SK-N-SH treated with all-trans-retinoic acid at 6 μM for 48 hours (cell line): ENCODE measurements around the gene VHLL.

ENCODE experiments used
- ATAC-seq: fragments of 200-7000 bp; cut with Tn5 transposase; 3 replicates; pipeline ENCODE4 v1.9.1; 2020; ENCODE audit warnings: mild to moderate bottlenecking, moderate library complexity
- BACH2 ChIP-seq: fragments of 250-450 bp; sonication (Bioruptor Pico); IDR thresholded peaks from 2 replicates; pipeline ENCODE4 v1.9.0; 2021; ENCODE audit warnings: mild to moderate bottlenecking, borderline replicate concordance
- CSDC2 ChIP-seq: fragments of 250-450 bp; sonication (Bioruptor Pico); IDR thresholded peaks from 2 replicates; pipeline ENCODE4 v1.5.0; 2020; ENCODE audit warnings: mild to moderate bottlenecking, moderate library complexity
- ESRRG ChIP-seq: fragments of 250-450 bp; sonication (Bioruptor Pico); IDR thresholded peaks from 2 replicates; pipeline ENCODE4 v1.6.1; 2021; ENCODE audit warnings: mild to moderate bottlenecking
- GLIS3 ChIP-seq: fragments of 250-450 bp; sonication (Bioruptor Pico); IDR thresholded peaks from 2 replicates; pipeline ENCODE4 v1.5.0; 2020; ENCODE audit warnings: mild to moderate bottlenecking, moderate library complexity
- OSR1 ChIP-seq: fragments of 250-450 bp; sonication (Bioruptor Pico); IDR thresholded peaks from 2 replicates; pipeline ENCODE4 v1.8.0; 2022; ENCODE audit warnings: moderate library complexity, mild to moderate bottlenecking, inconsistent platforms
- PPARA ChIP-seq: fragments of 250-450 bp; sonication (Bioruptor Pico); IDR thresholded peaks from 2 replicates; pipeline ENCODE4 v1.5.0; 2020; ENCODE audit warnings: mild to moderate bottlenecking, borderline replicate concordance
- RARB ChIP-seq: fragments of 250-450 bp; sonication (Bioruptor Pico); IDR thresholded peaks from 2 replicates; pipeline ENCODE4 v1.8.0; 2021; ENCODE audit warnings: mild to moderate bottlenecking, moderate library complexity
- SNAI2 ChIP-seq: fragments of 250-450 bp; sonication (Bioruptor Pico); IDR thresholded peaks from 2 replicates; pipeline ENCODE4 v1.5.0; 2020; ENCODE audit warnings: mild to moderate bottlenecking, moderate library complexity
- TCF4 ChIP-seq: fragments of 250-450 bp; sonication (Bioruptor Pico); IDR thresholded peaks from 2 replicates; pipeline ENCODE4 v1.8.0; 2021; ENCODE audit warnings: mild to moderate bottlenecking, moderate library complexity, borderline replicate concordance
- ZC3H10 ChIP-seq: fragments of 250-450 bp; sonication (Bioruptor Pico); IDR thresholded peaks from 2 replicates; pipeline ENCODE4 v1.5.1; 2021; ENCODE audit warnings: mild to moderate bottlenecking, moderate library complexity
- ZFP30 ChIP-seq: fragments of 450-650 bp; formaldehyde crosslinking; IDR thresholded peaks from 2 replicates; pipeline ENCODE4 v1.5.0; 2022; ENCODE audit warnings: mild to moderate bottlenecking, moderate library complexity
- ZNF70 ChIP-seq: fragments of 450-650 bp; formaldehyde crosslinking; IDR thresholded peaks from 2 replicates; pipeline ENCODE4 v1.5.0; 2020; ENCODE audit warnings: mild to moderate bottlenecking, moderate library complexity
- TF ChIP-seq, protein P1 (sequence below): fragments of 250-450 bp; sonication (Bioruptor Pico); IDR thresholded peaks from 2 replicates; pipeline ENCODE4 v1.8.0; 2021; ENCODE audit warnings: low read depth, mild to moderate bottlenecking, moderate library complexity, borderline replicate concordance
- TF ChIP-seq, protein P2 (sequence below): fragments of 250-450 bp; sonication (Bioruptor Pico); IDR thresholded peaks from 2 replicates; pipeline ENCODE4 v1.8.0; 2020; ENCODE audit warnings: mild to moderate bottlenecking, moderate library complexity, borderline replicate concordance
- TF ChIP-seq, protein P3 (sequence below): fragments of 250-450 bp; sonication (Bioruptor Pico); IDR thresholded peaks from 2 replicates; pipeline ENCODE4 v1.5.1; 2021; ENCODE audit warnings: mild to moderate bottlenecking, moderate library complexity
- TF ChIP-seq, protein P4 (sequence below): fragments of 250-450 bp; sonication (Bioruptor Pico); IDR thresholded peaks from 2 replicates; pipeline ENCODE4 v1.5.0; 2020; ENCODE audit warnings: mild to moderate bottlenecking, moderate library complexity
- TF ChIP-seq, protein P5 (sequence below): fragments of 250-450 bp; sonication (Bioruptor Pico); IDR thresholded peaks from 2 replicates; pipeline ENCODE4 v1.5.1; 2020; ENCODE audit warnings: low read depth, mild to moderate bottlenecking, moderate library complexity

VHLL gene

DNA sequence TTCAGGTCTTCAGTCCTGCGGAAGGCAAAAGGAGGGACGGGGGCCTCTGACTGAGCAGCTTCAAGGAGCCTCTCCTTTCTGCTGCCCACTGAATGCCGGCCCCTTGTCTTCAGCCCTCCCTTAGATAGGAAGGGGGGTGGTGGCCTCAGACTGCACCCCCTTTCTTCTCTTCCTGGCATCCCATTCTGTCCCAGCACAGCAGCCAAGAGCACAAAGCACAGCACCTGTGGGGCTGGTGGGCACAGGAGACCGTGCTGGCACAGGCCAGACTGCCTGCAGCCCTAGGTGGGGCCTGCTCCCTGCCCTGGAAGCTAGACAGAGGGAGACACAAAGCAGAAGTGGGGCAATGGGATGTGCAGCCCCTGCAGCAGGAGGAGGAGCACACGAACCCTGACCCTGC lies 49.5 kb downstream of the VHLL start:
- TF ChIP-seq, protein P1, sequence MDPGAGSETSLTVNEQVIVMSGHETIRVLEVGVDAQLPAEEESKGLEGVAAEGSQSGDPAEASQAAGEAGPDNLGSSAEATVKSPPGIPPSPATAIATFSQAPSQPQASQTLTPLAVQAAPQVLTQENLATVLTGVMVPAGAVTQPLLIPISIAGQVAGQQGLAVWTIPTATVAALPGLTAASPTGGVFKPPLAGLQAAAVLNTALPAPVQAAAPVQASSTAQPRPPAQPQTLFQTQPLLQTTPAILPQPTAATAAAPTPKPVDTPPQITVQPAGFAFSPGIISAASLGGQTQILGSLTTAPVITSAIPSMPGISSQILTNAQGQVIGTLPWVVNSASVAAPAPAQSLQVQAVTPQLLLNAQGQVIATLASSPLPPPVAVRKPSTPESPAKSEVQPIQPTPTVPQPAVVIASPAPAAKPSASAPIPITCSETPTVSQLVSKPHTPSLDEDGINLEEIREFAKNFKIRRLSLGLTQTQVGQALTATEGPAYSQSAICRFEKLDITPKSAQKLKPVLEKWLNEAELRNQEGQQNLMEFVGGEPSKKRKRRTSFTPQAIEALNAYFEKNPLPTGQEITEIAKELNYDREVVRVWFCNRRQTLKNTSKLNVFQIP (CRISPR knock-in tag), result no peak
- no peak for TF ChIP-seq OSR1
- no peak for TF ChIP-seq PPARA
- no peak for TF ChIP-seq ESRRG (CRISPR knock-in tag)
- no peak for TF ChIP-seq GLIS3 (CRISPR knock-in tag)
- no peak for TF ChIP-seq ZFP30 (CRISPR knock-in tag)
- TF ChIP-seq BACH2 (CRISPR knock-in tag), result no peak
- TF ChIP-seq SNAI2 (CRISPR knock-in tag), result no peak
- TF ChIP-seq ZNF70, result no peak
- no peak for TF ChIP-seq TCF4
- TF ChIP-seq CSDC2 (CRISPR knock-in tag), result no peak
- TF ChIP-seq, protein P2, sequence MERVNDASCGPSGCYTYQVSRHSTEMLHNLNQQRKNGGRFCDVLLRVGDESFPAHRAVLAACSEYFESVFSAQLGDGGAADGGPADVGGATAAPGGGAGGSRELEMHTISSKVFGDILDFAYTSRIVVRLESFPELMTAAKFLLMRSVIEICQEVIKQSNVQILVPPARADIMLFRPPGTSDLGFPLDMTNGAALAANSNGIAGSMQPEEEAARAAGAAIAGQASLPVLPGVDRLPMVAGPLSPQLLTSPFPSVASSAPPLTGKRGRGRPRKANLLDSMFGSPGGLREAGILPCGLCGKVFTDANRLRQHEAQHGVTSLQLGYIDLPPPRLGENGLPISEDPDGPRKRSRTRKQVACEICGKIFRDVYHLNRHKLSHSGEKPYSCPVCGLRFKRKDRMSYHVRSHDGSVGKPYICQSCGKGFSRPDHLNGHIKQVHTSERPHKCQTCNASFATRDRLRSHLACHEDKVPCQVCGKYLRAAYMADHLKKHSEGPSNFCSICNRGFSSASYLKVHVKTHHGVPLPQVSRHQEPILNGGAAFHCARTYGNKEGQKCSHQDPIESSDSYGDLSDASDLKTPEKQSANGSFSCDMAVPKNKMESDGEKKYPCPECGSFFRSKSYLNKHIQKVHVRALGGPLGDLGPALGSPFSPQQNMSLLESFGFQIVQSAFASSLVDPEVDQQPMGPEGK (CRISPR knock-in tag), result no peak
- TF ChIP-seq, protein P3, sequence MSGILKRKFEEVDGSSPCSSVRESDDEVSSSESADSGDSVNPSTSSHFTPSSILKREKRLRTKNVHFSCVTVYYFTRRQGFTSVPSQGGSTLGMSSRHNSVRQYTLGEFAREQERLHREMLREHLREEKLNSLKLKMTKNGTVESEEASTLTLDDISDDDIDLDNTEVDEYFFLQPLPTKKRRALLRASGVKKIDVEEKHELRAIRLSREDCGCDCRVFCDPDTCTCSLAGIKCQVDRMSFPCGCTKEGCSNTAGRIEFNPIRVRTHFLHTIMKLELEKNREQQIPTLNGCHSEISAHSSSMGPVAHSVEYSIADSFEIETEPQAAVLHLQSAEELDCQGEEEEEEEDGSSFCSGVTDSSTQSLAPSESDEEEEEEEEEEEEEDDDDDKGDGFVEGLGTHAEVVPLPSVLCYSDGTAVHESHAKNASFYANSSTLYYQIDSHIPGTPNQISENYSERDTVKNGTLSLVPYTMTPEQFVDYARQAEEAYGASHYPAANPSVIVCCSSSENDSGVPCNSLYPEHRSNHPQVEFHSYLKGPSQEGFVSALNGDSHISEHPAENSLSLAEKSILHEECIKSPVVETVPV (CRISPR knock-in tag), result no peak
- TF ChIP-seq, protein P4, sequence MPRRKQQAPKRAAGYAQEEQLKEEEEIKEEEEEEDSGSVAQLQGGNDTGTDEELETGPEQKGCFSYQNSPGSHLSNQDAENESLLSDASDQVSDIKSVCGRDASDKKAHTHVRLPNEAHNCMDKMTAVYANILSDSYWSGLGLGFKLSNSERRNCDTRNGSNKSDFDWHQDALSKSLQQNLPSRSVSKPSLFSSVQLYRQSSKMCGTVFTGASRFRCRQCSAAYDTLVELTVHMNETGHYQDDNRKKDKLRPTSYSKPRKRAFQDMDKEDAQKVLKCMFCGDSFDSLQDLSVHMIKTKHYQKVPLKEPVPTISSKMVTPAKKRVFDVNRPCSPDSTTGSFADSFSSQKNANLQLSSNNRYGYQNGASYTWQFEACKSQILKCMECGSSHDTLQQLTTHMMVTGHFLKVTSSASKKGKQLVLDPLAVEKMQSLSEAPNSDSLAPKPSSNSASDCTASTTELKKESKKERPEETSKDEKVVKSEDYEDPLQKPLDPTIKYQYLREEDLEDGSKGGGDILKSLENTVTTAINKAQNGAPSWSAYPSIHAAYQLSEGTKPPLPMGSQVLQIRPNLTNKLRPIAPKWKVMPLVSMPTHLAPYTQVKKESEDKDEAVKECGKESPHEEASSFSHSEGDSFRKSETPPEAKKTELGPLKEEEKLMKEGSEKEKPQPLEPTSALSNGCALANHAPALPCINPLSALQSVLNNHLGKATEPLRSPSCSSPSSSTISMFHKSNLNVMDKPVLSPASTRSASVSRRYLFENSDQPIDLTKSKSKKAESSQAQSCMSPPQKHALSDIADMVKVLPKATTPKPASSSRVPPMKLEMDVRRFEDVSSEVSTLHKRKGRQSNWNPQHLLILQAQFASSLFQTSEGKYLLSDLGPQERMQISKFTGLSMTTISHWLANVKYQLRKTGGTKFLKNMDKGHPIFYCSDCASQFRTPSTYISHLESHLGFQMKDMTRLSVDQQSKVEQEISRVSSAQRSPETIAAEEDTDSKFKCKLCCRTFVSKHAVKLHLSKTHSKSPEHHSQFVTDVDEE (CRISPR knock-in tag), result no peak
- TF ChIP-seq RARB, result no peak
- no peak for TF ChIP-seq ZC3H10 (CRISPR knock-in tag)
- TF ChIP-seq, protein P5, sequence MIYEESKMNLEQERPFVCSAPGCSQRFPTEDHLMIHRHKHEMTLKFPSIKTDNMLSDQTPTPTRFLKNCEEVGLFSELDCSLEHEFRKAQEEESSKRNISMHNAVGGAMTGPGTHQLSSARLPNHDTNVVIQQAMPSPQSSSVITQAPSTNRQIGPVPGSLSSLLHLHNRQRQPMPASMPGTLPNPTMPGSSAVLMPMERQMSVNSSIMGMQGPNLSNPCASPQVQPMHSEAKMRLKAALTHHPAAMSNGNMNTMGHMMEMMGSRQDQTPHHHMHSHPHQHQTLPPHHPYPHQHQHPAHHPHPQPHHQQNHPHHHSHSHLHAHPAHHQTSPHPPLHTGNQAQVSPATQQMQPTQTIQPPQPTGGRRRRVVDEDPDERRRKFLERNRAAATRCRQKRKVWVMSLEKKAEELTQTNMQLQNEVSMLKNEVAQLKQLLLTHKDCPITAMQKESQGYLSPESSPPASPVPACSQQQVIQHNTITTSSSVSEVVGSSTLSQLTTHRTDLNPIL (CRISPR knock-in tag), result no peak
- ATAC-seq, result no peak
